Left lung (tissue), 10 donors: ENCODE results near the gene TMEM143. TPM values are rescaled to one million over a fixed set of nuclear protein-coding genes. Genes with fewer than 3 reads are reported as not detected.

Experiments used
- ATAC-seq: fragments of 200-7000 bp; cut with Tn5 transposase; one replicate; pipeline ENCODE4 v1.9.1; 2020; ENCODE audit warnings: moderate library complexity
- DNase-seq, 4 donors: peaks; one replicate each; pipeline ENCODE4 v3.0.0-alpha.2; 2013 to 2020
- H3K27ac ChIP-seq, 2 donors: fragments of 200-600 bp; sonication (generic) in 1 of 2; one replicate each; pipeline versions ENCODE4 v1.5.0 to v1.8.0; 2020 to 2021
- H3K27me3 ChIP-seq, 2 donors: fragments of 200-600 bp; sonication (generic) in 1 of 2; one replicate each; pipeline versions ENCODE4 v1.5.0 to v1.8.0; 2020 to 2021
- H3K36me3 ChIP-seq, 2 donors: fragments of 200-600 bp; sonication (generic) in 1 of 2; one replicate each; pipeline versions ENCODE4 v1.5.0 to v1.8.0; 2020 to 2021
- H3K4me1 ChIP-seq, 2 donors: fragments of 200-600 bp; one replicate each; pipeline ENCODE4 v1.8.0; 2021
- H3K4me3 ChIP-seq, 2 donors: fragments of 200-600 bp; sonication (generic) in 1 of 2; one replicate each; pipeline versions ENCODE4 v1.5.0 to v1.8.0; 2020 to 2021; ENCODE audit warnings: mild to moderate bottlenecking in 1 of 2
- H3K9me3 ChIP-seq, 2 donors: fragments of 200-600 bp; sonication (generic) in 1 of 2; one replicate each; pipeline versions ENCODE4 v1.5.0 to v1.8.0; 2020 to 2021
- CTCF ChIP-seq, 2 donors: fragments of 200-600 bp; sonication (generic) in 1 of 2; IDR thresholded peaks; one replicate each; pipeline versions ENCODE4 v1.5.0 to v1.8.0; 2021; ENCODE audit warnings: antibody characterized with exemption in 2 of 2
- intact Hi-C, 2 donors: fragments of 100-400 bp; cut with DNase I; formaldehyde crosslinking; loops; one replicate each; pipeline versions ENCODE4 v1.11.2 to v1.14.2; 2022
- polyA plus RNA-seq, 6 donors: library from polyadenylated mRNA; unstranded; fragments of 120-200 nt; gene quantifications; one replicate each; pipeline ENCODE4 v1.2.1, GENCODE V29; 2013; ENCODE audit not compliant: insufficient read length in 6 of 6
- total RNA-seq, 2 donors: library from RNA; stranded (reverse); fragmentation: NEBNext Ultra II Directional; extraction: Animal tissue kit (Norgen Biotek cat#: 25700); gene quantifications; one replicate each; pipeline ENCODE4 v1.2.1, GENCODE V29; 2021
- donor health status: DM: no; HTN: yes; CAD: no.
- donor health status: DM: no; HTN: no; CAD: no.

Gene TMEM143
- total and polyA plus RNA-seq, 8 donors, result 7.5 to 10.6 (median 9.3) TPM

DNA sequence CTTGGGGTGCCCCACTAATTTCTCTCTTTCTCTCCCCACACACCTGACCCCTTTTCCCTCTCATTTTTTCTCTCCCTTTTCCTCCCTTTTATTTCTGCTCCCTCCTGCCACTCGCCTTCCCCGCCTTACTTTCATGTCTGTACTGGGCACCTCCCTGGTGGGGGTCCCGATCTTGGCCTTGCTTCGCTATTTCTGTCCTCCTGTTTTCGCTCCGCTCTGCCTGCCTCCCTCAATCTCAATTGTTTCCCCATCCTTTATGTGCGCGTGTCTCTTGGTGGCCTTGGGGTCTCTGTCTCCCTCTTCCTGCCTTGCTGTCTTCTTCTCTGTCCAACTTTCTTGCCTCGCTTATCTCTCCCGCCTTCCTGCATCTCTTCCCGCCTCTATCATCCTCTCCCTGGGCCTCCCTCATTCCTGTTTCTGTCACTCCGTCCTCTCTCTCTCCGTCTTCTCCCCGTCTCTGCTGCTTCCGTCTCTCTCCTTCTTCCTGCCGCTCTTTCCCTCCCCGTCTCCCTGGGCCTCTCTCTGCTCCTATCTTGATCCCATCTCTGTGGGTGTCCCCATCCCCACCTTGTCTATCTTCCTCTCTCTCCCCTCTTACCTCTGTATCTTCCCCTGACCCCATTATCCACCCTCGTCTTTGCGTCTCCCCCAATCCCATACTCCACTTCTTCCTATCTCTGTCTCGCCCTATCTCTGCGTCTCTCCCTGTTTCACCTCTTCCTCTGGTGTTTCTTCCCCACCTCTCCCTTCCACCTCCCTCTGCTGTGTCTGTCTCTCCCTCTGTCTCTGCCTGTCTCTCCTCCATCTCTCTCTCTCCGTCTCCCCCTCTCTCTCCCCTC is 33.7 kb upstream of the TMEM143 start:
- Histone ChIP-seq H3K27me3 (peaks cover 44 to 65% of the 10 kb centered on the region in 2 donors), H3K9me3 (no peaks in the 10 kb centered on the region), H3K4me1 (peaks cover 0 to 37% of the 10 kb centered on the region in 2 donors), H3K4me3 (peak overlapping the region in 1 of 2 donors; percentile 36), H3K36me3 (no peaks in the 10 kb centered on the region), H3K27ac (no peak overlapping the region)
- ATAC-seq (no peak), DNase-seq (no peak)
- intact Hi-C loops, result no loop called here
- no peak for TF ChIP-seq CTCF (IDR thresholded peaks at IDR 0.05)

GRCh38 chr19:48396824-48397176 is 33.1 kb upstream of the TMEM143 start:
- peaks cover 0 to 37% of the 10 kb centered on the region in 2 donors for H3K4me1 ChIP-seq
- no peak overlapping the region for H3K27ac ChIP-seq
- no peak for TF ChIP-seq CTCF (IDR thresholded peaks at IDR 0.05)
- ATAC-seq (no peak), DNase-seq (no peak)
- intact Hi-C loops, result no loop called here
- H3K36me3 ChIP-seq, result no peaks in the 10 kb centered on the region
- H3K9me3 ChIP-seq, result no peaks in the 10 kb centered on the region
- H3K4me3 ChIP-seq, result no peak overlapping the region
- peaks cover 44 to 68% of the 10 kb centered on the region in 2 donors for H3K27me3 ChIP-seq

GRCh38 chr19:48396016-48396823 is 32.5 kb upstream of the TMEM143 start:
- Histone ChIP-seq H3K4me1 (peaks cover 0 to 37% of the 10 kb centered on the region in 2 donors), H3K9me3 (no peaks in the 10 kb centered on the region), H3K4me3 (no peak overlapping the region), H3K27ac (no peak overlapping the region), H3K27me3 (peaks cover 44 to 68% of the 10 kb centered on the region in 2 donors), H3K36me3 (no peaks in the 10 kb centered on the region)
- ATAC-seq (no peak), DNase-seq (no peak)
- intact Hi-C loops, result no loop called here
- TF ChIP-seq CTCF (IDR thresholded peaks at IDR 0.05), result no peak

- no peak for ATAC-seq
- Histone ChIP-seq H3K9me3 (no peaks in the 10 kb centered on the region), H3K36me3 (no peaks in the 10 kb centered on the region), H3K4me1 (peaks cover 0 to 37% of the 10 kb centered on the region in 2 donors), H3K27me3 (peaks cover 44 to 68% of the 10 kb centered on the region in 2 donors), H3K4me3 (no peak overlapping the region), H3K27ac (no peak overlapping the region)
- intact Hi-C loops, result no loop called here
- TF ChIP-seq CTCF (IDR thresholded peaks at IDR 0.05), result no peak
- no peak for DNase-seq
Observed at GRCh38 chr19:48395499-48395898, 31.8 kb upstream of the TMEM143 start.

DNA sequence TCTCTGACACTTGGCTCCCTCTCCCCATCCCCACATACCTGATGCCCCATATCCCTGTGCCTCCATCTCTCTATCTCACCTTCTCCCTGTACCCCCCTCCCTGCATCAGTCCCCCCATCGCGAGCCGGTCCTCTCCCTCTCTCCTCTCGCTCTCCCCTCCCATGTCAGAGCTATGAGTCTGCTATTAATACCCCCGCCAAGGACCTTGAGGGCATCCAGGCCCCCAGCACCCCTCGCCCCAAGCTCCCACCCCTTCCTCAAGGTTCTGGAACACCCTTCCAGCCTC is 31.4 kb upstream of the TMEM143 start:
- no peak for TF ChIP-seq CTCF (IDR thresholded peaks at IDR 0.05)
- ATAC-seq (no peak), DNase-seq (no peak)
- no peak overlapping the region for H3K27ac ChIP-seq
- intact Hi-C loops, result no loop called here
- no peaks in the 10 kb centered on the region for H3K36me3 ChIP-seq
- no peaks in the 10 kb centered on the region for H3K9me3 ChIP-seq
- H3K4me3 ChIP-seq, result no peak overlapping the region
- H3K27me3 ChIP-seq, result peaks cover 44 to 68% of the 10 kb centered on the region in 2 donors
- peaks cover 0 to 37% of the 10 kb centered on the region in 2 donors for H3K4me1 ChIP-seq
